Right lobe of liver (tissue), 4 donors: ENCODE data around the gene PRRG3.

ENCODE experiments used
- CTCF ChIP-seq, 4 donors: fragments of 200-600 bp in 3 of 4; fragments of 450-650 bp in 1 of 4; IDR thresholded peaks; one replicate each; pipeline versions ENCODE4 v1.5.1 to v1.8.0; 2016 to 2022; ENCODE audit warnings: antibody characterized with exemption in 4 of 4, mild to moderate bottlenecking in 2 of 4
- POLR2A ChIP-seq: fragments of 450-650 bp; IDR thresholded peaks from one replicate; pipeline ENCODE4 v1.6.1; 2017; ENCODE audit warnings: antibody characterized with exemption, mild to moderate bottlenecking
- donor health status: DM: no; HTN: no; CAD: no.
- donor health status: DM: no; HTN: no; CAD: no.
- donor health status: DM: no; HTN: yes; CAD: no.

- no peak for TF ChIP-seq CTCF (IDR thresholded peaks at IDR 0.05)
- TF ChIP-seq POLR2A, result no peak
Observed at GRCh38 chrX:151702026-151702714, 6.9 kb downstream of the PRRG3 start.
